Testis (tissue), 2 donors: ENCODE measurements around the gene EIF5AL1.

Source experiments
- CTCF ChIP-seq, 3 experiments: fragments of 450-650 bp in 2 of 3; fragments of 200-600 bp in 1 of 3; sonication (generic) in 1 of 3; IDR thresholded peaks; one replicate each; pipeline ENCODE4 v1.5.1; 2016 to 2019; ENCODE audit warnings: antibody characterized with exemption in 3 of 3, mild to moderate bottlenecking in 2 of 3, moderate library complexity in 1 of 3
- POLR2A ChIP-seq: fragments of 450-650 bp; IDR thresholded peaks from one replicate; pipeline ENCODE4 v1.6.1; 2017; ENCODE audit warnings: antibody characterized with exemption, mild to moderate bottlenecking, moderate library complexity

- TF ChIP-seq POLR2A: no peak
- TF ChIP-seq CTCF (IDR thresholded peaks at IDR 0.05): no peak
Observed at GRCh38 chr10:79492256-79492655, 20.1 kb upstream of the EIF5AL1 start.
